Activated CD8-positive, alpha-beta T cell treated with anti-CD3 and anti-CD28 coated beads for 36 hours (primary cell): Measurements from ENCODE around the gene C2orf81. TPM values are rescaled to one million over a fixed set of nuclear protein-coding genes. Genes with fewer than 3 reads are reported as not detected.
"Not testable (repeated sequence)": the region's sequence is repeated elsewhere in the genome, so short reads cannot be mapped to it uniquely, and the experiment has no call there.

Experiments
- ATAC-seq: fragments of 200-7000 bp; cut with Tn5 transposase; one replicate; pipeline ENCODE4 v1.10.0; 2021; ENCODE audit warnings: mild to moderate bottlenecking, moderate library complexity
- CTCF ChIA-PET: fragments of 350-600 bp; sonication (Branson Sonifier 250); formaldehyde crosslinking; loops from one replicate; lab custom pipeline; 2021; ENCODE audit warnings: antibody characterized with exemption; lab: Charles Lee
- POLR2A ChIA-PET: fragments of 350-600 bp; sonication (Branson Sonifier 250); formaldehyde crosslinking; loops from one replicate; lab custom pipeline; 2021; ENCODE audit warnings: antibody characterized with exemption; lab: Charles Lee
- DNase-seq: peaks from one replicate; pipeline ENCODE4 v3.0.0-alpha.2; 2020
- H3K27ac Mint-ChIP-seq: one replicate; pipeline ENCODE4 v1.8.0; 2021; ENCODE audit warnings: mild to moderate bottlenecking, mixed read lengths
- H3K27me3 Mint-ChIP-seq: one replicate; pipeline ENCODE4 v1.8.0; 2021; ENCODE audit warnings: mixed read lengths
- H3K36me3 Mint-ChIP-seq: one replicate; pipeline ENCODE4 v1.8.0; 2021; ENCODE audit warnings: low read depth, mixed read lengths
- H3K4me1 Mint-ChIP-seq: one replicate; pipeline ENCODE4 v1.8.0; 2021; ENCODE audit warnings: low read depth, mixed read lengths
- H3K4me3 Mint-ChIP-seq: one replicate; pipeline ENCODE4 v1.8.0; 2021; ENCODE audit warnings: mild to moderate bottlenecking, moderate library complexity, mixed read lengths
- H3K9me3 Mint-ChIP-seq: one replicate; pipeline ENCODE4 v1.8.0; 2021; ENCODE audit warnings: mixed read lengths
- intact Hi-C: fragments of 100-400 bp; cut with micrococcal nuclease; formaldehyde crosslinking; loops from one replicate; pipeline ENCODE4 v1.10.0; 2022
- total RNA-seq, 2 experiments: library from RNA; stranded (reverse); gene quantifications; one replicate each; pipeline ENCODE4 v1.2.3, GENCODE V29; 2021
- TF ChIP-seq, protein P1 (sequence below): fragments of 200-600 bp; IDR thresholded peaks from one replicate; pipeline ENCODE4 v1.8.0; 2022; ENCODE audit warnings: antibody characterized with exemption, mild to moderate bottlenecking

C2orf81 gene
- total RNA-seq, 2 experiments from 2014 or later = 2.6 to 3.9 TPM

DNA sequence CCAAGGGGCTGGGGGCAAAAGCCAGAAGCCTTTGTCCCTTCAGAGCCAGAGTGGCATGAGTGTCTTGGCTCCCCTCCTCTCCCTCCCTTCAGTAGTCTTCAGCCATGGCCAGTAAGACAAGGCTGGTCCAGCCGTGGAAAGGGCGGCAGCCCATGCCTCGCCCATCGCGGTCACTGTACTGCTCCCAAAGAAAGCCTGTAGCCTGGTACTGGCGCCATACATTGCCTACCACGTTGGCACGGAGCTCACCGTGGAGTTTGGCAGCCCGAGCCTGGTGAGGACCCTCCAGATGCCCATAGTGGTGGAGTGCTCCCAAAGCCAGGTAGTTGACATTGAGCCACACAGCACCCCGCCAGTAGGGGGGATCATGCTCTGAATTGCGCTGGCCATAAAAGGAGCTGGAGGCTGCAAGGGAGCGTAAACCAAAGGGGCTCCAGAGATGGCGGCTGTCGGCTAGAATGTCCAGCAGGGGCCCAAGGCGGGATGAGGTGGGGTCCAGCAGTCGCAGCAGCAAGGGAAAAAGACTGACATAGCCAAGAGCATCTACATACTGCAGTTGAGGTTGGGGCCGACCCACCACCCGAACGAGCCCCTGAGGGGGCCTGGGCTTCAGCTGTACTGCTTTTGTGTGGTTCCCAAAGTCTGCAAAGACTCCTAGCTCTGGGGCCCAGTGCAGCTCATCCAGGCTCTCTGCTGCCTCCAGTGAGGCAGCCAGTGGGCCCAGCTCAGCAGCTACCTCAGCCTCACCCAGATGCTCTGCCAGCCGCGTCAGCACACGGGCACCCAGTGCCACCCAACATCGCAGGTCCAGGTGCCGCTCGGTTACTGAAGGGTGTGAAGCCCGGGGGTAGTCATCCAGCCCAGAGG lies 40.0 kb upstream of the C2orf81 start:
- CTCF ChIA-PET = interaction anchor here (0.7 to 2.5 kb wide), 4 partner anchors 9 to 71 kb away, joined by 3 to 8 read pairs (median 4); partner anchors contain the start of gene MRPL53
- H3K4me1 Mint-ChIP-seq = peaks cover 33% of the 10 kb centered on the region
- H3K4me3 Mint-ChIP-seq = no peak overlapping the region
- no peaks in the 10 kb centered on the region for H3K9me3 Mint-ChIP-seq
- H3K27ac Mint-ChIP-seq = no peak overlapping the region
- POLR2A ChIA-PET = interaction anchor here (0.8 to 3.6 kb wide), 3 partner anchors 10 to 11 kb away, joined by 3 to 25 read pairs (median 5); partner anchors contain the start of gene MRPL53
- H3K27me3 Mint-ChIP-seq = no peaks in the 10 kb centered on the region
- TF ChIP-seq, protein P1, sequence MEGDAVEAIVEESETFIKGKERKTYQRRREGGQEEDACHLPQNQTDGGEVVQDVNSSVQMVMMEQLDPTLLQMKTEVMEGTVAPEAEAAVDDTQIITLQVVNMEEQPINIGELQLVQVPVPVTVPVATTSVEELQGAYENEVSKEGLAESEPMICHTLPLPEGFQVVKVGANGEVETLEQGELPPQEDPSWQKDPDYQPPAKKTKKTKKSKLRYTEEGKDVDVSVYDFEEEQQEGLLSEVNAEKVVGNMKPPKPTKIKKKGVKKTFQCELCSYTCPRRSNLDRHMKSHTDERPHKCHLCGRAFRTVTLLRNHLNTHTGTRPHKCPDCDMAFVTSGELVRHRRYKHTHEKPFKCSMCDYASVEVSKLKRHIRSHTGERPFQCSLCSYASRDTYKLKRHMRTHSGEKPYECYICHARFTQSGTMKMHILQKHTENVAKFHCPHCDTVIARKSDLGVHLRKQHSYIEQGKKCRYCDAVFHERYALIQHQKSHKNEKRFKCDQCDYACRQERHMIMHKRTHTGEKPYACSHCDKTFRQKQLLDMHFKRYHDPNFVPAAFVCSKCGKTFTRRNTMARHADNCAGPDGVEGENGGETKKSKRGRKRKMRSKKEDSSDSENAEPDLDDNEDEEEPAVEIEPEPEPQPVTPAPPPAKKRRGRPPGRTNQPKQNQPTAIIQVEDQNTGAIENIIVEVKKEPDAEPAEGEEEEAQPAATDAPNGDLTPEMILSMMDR = peak; percentile 6
- ATAC-seq (no peak), DNase-seq (peak; percentile 49)
- intact Hi-C loops = loop anchor here (2.0 kb wide), 1 partner anchor 15 kb away; no protein-coding TSS in a partner anchor
- peaks cover 16% of the 10 kb centered on the region for H3K36me3 Mint-ChIP-seq

DNA sequence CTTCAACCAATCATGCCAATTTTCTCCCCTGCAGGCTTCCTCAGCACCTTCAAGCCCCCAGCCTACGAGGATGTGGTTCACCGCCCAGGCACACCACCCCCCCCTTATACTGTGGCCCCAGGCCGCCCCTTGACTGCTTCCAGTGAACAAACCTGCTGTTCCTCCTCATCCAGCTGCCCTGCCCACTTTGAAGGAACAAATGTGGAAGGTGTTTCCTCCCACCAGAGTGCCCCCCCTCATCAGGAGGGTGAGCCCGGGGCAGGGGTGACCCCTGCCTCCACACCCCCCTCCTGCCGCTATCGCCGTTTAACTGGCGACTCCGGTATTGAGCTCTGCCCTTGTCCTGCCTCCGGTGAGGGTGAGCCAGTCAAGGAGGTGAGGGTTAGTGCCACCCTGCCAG lies 38.8 kb upstream of the C2orf81 start:
- DNase-seq, H3K9me3 Mint-ChIP-seq, H3K27ac Mint-ChIP-seq, ATAC-seq, intact Hi-C loops, H3K27me3 Mint-ChIP-seq: not testable (repeated sequence)
- ChIA-PET POLR2A (interaction anchor here (2.9 to 4.1 kb wide), 3 partner anchors 7 to 40 kb away, joined by 10 to 25 read pairs (median 21); partner anchors contain the start of genes LBX2 and MRPL53), CTCF (interaction anchor here (1.8 to 4.1 kb wide), 3 partner anchors 12 to 72 kb away, joined by 4 to 30 read pairs (median 8); partner anchors contain the start of genes AUP1, HTRA2 and MRPL53)
- Mint-ChIP-seq H3K4me3 (peak overlapping the region; percentile 98), H3K4me1 (peaks cover 42% of the 10 kb centered on the region), H3K36me3 (peaks cover 24% of the 10 kb centered on the region)

DNA sequence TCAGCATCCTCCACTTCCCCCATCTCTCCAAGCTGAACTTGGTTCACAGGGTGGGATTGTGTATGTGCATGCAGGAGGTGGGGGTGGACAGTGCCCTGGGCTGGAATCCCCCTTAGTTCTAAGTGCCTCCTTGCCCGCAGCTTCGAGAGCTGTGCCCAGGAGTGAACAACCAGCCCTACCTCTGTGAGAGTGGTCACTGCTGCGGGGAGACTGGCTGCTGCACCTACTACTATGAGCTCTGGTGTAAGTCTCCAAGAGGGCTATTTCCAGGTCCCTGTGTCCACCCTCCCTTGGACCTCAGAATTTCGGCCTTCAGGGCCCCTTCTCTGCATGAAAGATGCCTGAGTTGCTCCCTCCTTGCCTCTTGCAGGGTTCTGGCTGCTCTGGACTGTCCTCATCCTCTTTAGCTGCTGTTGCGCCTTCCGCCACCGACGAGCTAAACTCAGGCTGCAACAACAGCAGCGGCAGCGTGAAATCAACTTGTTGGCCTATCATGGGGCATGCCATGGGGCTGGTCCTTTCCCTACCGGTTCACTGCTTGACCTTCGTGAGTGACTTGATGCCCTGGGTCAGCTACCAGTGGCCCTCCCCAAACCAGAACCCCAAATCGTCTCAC lies 38.2 kb upstream of the C2orf81 start:
- H3K27me3 Mint-ChIP-seq, ATAC-seq, DNase-seq, H3K9me3 Mint-ChIP-seq, intact Hi-C loops: not testable (repeated sequence)
- Mint-ChIP-seq H3K36me3 (peaks cover 27% of the 10 kb centered on the region), H3K27ac (peak overlapping the region; percentile 43), H3K4me3 (peak overlapping the region; percentile 98), H3K4me1 (peaks cover 43% of the 10 kb centered on the region)
- ChIA-PET CTCF (interaction anchor here (0.7 to 4.1 kb wide), 7 partner anchors 8 to 129 kb away, joined by 3 to 30 read pairs (median 6); partner anchors contain the start of genes AUP1, CCDC142, HTRA2 and TTC31), POLR2A (interaction anchor here (0.5 to 5.6 kb wide), 6 partner anchors 8 to 704 kb away, joined by 3 to 48 read pairs (median 16); partner anchors contain the start of genes CCDC142, LBX2, MRPL53 and TTC31)

DNA sequence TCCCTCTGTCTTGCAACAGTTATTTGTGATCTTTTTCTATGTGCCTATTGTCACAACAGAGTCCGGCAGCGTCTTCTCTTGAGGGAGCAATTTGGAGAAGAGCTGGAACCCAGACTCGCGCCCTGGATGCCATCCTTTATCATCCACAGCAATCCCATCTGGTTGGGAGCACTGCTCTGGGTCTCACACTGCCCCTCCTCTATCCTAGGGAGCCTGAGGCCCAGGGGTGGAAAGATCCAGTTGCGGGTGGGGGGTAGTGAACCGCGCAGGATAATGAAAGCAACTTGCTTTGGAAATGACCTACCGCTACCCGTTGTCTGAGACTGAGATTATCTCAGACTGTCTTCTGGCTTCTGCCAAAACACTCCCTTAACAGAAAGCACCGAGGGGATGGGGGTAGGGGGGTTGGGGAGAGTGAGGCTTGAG lies 37.5 kb upstream of the C2orf81 start:
- Mint-ChIP-seq H3K27ac (peak overlapping the region; percentile 99), H3K27me3 (no peaks in the 10 kb centered on the region), H3K4me3 (peak overlapping the region; percentile 98), H3K4me1 (peaks cover 44% of the 10 kb centered on the region), H3K36me3 (peaks cover 25% of the 10 kb centered on the region), H3K9me3 (no peaks in the 10 kb centered on the region)
- POLR2A ChIA-PET = interaction anchor here (1.0 to 5.6 kb wide), 9 partner anchors 8 to 74 kb away, joined by 3 to 48 read pairs (median 14); partner anchors contain the start of genes AUP1, C2orf81, CCDC142 and HTRA2
- ATAC-seq = no peak
- intact Hi-C loops = no loop called here
- CTCF ChIA-PET = interaction anchor here (0.7 to 4.1 kb wide), 8 partner anchors 9 to 130 kb away, joined by 3 to 30 read pairs (median 5); partner anchors contain the start of genes AUP1, CCDC142, HTRA2 and TTC31
- TF ChIP-seq, protein P1 = no peak
- no peak for DNase-seq

DNA sequence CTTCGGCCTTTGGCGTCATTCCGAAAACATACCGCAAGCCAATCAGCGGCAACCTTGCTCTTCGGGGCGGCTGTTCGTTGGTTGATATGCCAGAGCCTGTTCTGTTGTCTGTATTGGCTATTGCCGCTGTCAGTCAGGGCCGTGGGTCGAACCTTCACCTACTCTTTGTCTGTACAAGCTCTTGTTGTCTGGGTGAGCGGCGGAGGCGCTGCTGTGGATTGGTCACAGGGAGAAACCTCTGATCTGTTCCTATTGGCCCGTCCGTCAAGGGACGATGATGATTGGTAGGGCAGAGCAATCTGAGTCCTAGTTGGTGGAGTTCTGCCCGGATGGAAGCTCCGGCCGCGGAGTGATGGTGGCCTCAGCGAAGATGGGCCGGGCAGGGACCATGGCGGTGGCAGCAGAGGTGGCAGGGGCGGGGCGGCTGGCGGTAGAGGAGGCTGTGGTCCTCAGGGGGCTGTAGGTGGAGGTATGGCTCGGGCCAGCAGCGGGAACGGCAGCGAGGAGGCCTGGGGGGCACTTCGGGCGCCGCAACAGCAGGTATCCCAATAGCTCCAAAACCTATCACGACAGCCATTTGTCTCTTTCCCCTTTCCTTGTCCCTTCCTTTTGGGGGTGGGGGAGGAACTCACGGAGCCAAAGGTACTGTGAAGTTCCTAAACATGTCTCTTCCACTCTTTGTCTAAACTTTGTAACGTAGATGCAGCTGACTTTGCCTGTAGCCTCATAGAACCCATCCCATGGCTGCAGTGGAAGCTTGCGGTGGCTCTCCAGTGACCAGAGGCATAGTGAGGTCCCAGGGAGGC lies 36.9 kb upstream of the C2orf81 start, which contains the start of gene WBP1:
Gene WBP1 (plus strand): TSS at position 307 of the 806 bp plus-strand sequence. CDS start 165 bp downstream, at position 472.
- intact Hi-C loops = no loop called here
- DNase-seq = peak; percentile 100
- Mint-ChIP-seq H3K27ac (peak within 1 kb of the TSS; percentile 99), H3K36me3 (peaks cover 25% of the 10 kb centered on the region), H3K9me3 (no peaks in the 10 kb centered on the region), H3K4me1 (peaks cover 42% of the 10 kb centered on the region), H3K27me3 (no peaks in the 10 kb centered on the region), H3K4me3 (peak within 1 kb of the TSS; percentile 98)
- POLR2A ChIA-PET = interaction anchor here (1.0 to 5.6 kb wide), 11 partner anchors 9 to 73 kb away, joined by 3 to 48 read pairs (median 10); partner anchors contain the start of genes AUP1, C2orf81, CCDC142 and HTRA2
- TF ChIP-seq, protein P1 = no peak
- CTCF ChIA-PET = interaction anchor here (0.8 to 4.1 kb wide), 10 partner anchors 9 to 209 kb away, joined by 3 to 30 read pairs (median 5); partner anchors contain the start of genes AUP1, CCDC142, HTRA2 and MRPL53
- ATAC-seq = peak; percentile 84
